C4-2B (cell line): ENCODE measurements around the gene PRKCQ.

Experiments used
- H3K27ac ChIP-seq: fragments of 450-650 bp; 2 replicates; pipeline ENCODE4 v1.5.1; 2017
- CTCF ChIP-seq: fragments of 450-650 bp; conservative IDR thresholded peaks from 2 replicates; pipeline ENCODE4 v1.5.1; 2017; ENCODE audit warnings: mild to moderate bottlenecking
- ZFX ChIP-seq: fragments of 450-650 bp; IDR thresholded peaks from 2 replicates; pipeline ENCODE4 v1.6.1; 2017

The PRKCQ gene

GRCh38 chr10:6431186-6431585 is 148.9 kb downstream of the PRKCQ start:
- TF ChIP-seq CTCF (no peak), ZFX (no peak)

DNA sequence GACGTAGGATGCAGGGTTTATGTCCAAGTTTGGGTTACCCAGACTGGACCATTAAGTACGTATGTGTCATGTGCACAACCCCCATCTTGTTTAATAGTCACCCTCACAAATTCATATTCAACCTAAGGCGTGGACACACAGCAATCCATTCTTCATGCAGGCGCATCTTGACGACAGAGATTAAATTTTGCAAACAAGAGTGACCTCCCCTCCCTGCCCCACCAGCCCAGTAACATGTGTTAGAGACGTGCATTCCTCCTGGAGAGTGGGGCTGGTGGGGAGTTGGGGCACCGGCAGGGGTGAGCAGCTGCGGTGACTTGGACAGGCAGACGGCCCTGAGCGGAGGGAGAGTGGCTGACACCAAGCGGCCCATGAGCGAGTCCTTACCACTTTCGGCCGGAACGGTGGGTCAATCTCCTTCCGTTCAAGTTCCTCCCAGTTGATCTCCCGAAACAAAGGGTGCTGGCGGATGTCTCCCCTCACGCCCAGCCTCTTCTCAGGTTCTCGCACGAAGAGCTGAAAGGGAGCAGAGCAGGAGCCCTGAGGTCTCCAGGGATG is 149.6 kb downstream of the PRKCQ start:
- TF ChIP-seq CTCF (no peak), ZFX (no peak)
- H3K27ac ChIP-seq, result no peak overlapping the region

More at GRCh38 chr10:6431186-6431585, 148.9 kb downstream of the PRKCQ start:
- no peak overlapping the region for H3K27ac ChIP-seq

DNA sequence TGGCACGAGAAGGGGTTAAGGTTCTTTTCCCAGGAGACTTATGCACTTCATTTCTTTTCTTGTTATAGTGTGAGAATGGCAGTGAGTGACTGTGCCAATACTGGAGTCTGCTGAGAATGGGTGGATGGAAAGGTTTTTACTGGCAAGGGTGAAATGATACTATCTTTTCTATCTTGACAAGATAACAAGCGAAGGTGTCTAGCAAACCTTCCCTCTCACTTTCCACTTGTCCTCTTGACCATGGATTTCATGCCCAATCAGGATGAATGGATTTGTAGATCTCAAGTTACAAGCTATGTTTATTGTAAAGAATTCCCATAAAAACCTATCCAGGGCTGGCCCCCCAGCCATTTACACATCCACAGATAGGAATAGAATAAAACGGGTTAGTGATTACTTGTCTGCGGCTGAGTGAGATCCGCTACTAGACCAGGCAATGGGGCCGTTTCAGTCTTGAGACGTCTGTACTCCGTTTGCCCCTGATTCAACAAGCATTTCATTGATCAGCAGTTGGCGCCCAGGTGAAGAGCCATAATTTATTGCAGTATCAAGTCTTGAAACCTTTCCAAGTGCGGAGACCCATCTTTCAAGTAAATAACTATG is 152.6 kb downstream of the PRKCQ start:
- H3K27ac ChIP-seq, result no peak overlapping the region
- TF ChIP-seq ZFX (no peak), CTCF (no peak)

DNA sequence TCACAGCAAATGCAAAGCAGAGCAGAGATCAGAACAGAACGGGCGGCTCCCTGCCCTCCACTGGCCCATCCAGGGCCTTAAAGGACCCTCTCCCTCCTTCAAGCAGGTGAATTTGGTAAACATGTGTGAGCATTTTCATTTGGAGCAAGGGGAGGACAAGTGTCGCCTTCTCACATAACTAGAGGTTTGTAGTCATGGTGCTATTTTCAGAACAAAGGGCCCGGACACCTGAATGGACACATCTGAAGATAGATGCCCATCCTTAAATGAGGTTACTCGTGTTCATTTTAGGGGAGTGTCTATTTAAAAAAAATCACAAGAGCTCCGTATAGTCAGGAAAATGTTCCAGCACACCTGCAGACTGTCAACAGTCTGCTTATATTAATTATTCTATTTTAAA is 153.8 kb downstream of the PRKCQ start:
- H3K27ac ChIP-seq, result no peak overlapping the region
- TF ChIP-seq ZFX (no peak), CTCF (no peak)

GRCh38 chr10:6423413-6424170 is 156.5 kb downstream of the PRKCQ start:
- no peak overlapping the region for H3K27ac ChIP-seq
- TF ChIP-seq ZFX, result no peak
- no peak for TF ChIP-seq CTCF

DNA sequence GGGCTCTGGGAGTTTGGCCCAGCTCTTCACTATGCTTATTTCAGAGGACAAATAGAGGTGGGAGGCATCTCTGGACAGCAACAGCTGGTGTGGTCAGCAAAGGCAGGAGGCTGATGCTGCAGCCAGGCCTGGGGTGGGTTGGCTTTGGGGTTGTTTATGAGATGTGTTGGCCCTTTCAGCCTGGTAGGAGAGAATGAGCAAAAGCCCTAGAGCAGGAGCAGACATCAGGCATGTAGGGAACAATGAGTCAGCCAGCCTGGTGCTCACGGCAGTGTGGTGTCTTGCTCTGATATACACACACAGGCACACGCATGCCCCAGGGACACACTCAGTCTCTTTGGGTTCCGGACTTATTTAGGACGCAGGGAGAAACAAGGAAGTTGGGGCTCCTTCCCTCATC is 157.1 kb downstream of the PRKCQ start:
- no peak for TF ChIP-seq ZFX
- TF ChIP-seq CTCF, result no peak
- no peak overlapping the region for H3K27ac ChIP-seq

DNA sequence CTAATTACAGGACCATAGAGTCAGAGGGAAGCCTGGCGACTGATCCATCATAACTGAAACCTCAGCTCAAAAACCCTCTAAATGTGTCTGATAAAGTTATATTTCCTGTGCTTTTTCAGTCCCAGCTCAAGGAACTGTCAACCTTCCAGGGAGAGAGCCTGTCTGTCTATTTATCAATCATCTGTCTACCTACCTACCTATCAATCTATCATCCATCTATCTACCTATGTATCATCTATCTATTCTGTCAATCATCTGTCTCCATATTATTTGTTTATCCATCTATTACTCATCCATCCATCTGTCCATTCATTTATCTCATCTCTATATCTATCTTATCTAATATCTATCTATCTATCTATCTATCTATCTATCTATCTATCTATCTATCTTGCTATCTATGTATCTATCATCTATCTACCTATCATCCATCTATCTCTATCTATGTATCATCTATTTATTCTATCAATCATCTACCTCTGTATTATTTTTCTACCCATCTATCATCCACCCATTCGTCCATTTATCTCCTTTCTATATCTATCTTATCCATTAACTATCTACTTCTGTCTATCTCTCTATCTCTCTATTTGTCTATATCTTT is 161.4 kb downstream of the PRKCQ start:
- no peak for TF ChIP-seq CTCF
- no peak for TF ChIP-seq ZFX
- no peak overlapping the region for H3K27ac ChIP-seq
